ENCODE data around the gene MT1G.

DNA sequence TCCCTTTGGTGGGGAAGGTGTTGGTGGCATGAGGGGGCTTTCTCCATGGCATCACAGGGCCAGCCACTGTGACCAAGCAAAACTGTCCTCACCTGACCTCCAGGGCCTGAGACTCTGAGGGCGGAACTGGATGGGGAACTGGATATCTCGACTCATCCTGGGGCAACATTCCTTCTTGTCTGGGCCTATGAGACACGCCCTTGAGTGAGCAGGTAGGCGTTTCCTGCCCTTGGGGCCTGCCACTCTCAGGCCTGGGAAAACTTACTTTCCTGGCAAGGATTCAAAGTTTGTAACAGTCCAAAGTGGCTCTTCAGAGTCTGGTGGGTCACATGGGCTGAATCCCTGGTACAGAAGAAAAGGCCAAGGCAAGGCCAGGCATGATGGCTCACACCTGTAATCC, 24.0 kb upstream of the MT1G start:
- TF ChIP-seq, protein P1, sequence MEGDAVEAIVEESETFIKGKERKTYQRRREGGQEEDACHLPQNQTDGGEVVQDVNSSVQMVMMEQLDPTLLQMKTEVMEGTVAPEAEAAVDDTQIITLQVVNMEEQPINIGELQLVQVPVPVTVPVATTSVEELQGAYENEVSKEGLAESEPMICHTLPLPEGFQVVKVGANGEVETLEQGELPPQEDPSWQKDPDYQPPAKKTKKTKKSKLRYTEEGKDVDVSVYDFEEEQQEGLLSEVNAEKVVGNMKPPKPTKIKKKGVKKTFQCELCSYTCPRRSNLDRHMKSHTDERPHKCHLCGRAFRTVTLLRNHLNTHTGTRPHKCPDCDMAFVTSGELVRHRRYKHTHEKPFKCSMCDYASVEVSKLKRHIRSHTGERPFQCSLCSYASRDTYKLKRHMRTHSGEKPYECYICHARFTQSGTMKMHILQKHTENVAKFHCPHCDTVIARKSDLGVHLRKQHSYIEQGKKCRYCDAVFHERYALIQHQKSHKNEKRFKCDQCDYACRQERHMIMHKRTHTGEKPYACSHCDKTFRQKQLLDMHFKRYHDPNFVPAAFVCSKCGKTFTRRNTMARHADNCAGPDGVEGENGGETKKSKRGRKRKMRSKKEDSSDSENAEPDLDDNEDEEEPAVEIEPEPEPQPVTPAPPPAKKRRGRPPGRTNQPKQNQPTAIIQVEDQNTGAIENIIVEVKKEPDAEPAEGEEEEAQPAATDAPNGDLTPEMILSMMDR (IDR thresholded peaks at IDR 0.05), result no peak
- TF ChIP-seq CEBPB (IDR thresholded peaks at IDR 0.05), result no peak
- TF ChIP-seq, protein P2, sequence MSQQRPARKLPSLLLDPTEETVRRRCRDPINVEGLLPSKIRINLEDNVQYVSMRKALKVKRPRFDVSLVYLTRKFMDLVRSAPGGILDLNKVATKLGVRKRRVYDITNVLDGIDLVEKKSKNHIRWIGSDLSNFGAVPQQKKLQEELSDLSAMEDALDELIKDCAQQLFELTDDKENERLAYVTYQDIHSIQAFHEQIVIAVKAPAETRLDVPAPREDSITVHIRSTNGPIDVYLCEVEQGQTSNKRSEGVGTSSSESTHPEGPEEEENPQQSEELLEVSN (IDR thresholded peaks at IDR 0.05; ENCODE audit: borderline replicate concordance, low read depth), result no peak
- no peak for TF ChIP-seq JUNB (IDR thresholded peaks at IDR 0.05)
- TF ChIP-seq, protein P3, sequence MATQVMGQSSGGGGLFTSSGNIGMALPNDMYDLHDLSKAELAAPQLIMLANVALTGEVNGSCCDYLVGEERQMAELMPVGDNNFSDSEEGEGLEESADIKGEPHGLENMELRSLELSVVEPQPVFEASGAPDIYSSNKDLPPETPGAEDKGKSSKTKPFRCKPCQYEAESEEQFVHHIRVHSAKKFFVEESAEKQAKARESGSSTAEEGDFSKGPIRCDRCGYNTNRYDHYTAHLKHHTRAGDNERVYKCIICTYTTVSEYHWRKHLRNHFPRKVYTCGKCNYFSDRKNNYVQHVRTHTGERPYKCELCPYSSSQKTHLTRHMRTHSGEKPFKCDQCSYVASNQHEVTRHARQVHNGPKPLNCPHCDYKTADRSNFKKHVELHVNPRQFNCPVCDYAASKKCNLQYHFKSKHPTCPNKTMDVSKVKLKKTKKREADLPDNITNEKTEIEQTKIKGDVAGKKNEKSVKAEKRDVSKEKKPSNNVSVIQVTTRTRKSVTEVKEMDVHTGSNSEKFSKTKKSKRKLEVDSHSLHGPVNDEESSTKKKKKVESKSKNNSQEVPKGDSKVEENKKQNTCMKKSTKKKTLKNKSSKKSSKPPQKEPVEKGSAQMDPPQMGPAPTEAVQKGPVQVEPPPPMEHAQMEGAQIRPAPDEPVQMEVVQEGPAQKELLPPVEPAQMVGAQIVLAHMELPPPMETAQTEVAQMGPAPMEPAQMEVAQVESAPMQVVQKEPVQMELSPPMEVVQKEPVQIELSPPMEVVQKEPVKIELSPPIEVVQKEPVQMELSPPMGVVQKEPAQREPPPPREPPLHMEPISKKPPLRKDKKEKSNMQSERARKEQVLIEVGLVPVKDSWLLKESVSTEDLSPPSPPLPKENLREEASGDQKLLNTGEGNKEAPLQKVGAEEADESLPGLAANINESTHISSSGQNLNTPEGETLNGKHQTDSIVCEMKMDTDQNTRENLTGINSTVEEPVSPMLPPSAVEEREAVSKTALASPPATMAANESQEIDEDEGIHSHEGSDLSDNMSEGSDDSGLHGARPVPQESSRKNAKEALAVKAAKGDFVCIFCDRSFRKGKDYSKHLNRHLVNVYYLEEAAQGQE (IDR thresholded peaks at IDR 0.05), result no peak
- peak; percentile 55; the same call in 1 of the 2 replicates for TF ChIP-seq HOXB5 (CRISPR knock-in tag; IDR thresholded peaks at IDR 0.05)
- no peak for TF ChIP-seq POLR2A (IDR thresholded peaks at IDR 0.05; ENCODE audit: low read length)
- TF ChIP-seq CBX8 (IDR thresholded peaks at IDR 0.05), result no peak
- no peak for TF ChIP-seq ZFP36 (IDR thresholded peaks at IDR 0.05; ENCODE audit: borderline replicate concordance, partially characterized antibody)
- TF ChIP-seq FOXS1 (CRISPR knock-in tag; IDR thresholded peaks at IDR 0.05), result no peak
- TF ChIP-seq, protein P4, sequence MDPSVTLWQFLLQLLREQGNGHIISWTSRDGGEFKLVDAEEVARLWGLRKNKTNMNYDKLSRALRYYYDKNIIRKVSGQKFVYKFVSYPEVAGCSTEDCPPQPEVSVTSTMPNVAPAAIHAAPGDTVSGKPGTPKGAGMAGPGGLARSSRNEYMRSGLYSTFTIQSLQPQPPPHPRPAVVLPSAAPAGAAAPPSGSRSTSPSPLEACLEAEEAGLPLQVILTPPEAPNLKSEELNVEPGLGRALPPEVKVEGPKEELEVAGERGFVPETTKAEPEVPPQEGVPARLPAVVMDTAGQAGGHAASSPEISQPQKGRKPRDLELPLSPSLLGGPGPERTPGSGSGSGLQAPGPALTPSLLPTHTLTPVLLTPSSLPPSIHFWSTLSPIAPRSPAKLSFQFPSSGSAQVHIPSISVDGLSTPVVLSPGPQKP (IDR thresholded peaks at IDR 0.05; ENCODE audit: low read depth, low read length), result no peak
- TF ChIP-seq, protein P5, sequence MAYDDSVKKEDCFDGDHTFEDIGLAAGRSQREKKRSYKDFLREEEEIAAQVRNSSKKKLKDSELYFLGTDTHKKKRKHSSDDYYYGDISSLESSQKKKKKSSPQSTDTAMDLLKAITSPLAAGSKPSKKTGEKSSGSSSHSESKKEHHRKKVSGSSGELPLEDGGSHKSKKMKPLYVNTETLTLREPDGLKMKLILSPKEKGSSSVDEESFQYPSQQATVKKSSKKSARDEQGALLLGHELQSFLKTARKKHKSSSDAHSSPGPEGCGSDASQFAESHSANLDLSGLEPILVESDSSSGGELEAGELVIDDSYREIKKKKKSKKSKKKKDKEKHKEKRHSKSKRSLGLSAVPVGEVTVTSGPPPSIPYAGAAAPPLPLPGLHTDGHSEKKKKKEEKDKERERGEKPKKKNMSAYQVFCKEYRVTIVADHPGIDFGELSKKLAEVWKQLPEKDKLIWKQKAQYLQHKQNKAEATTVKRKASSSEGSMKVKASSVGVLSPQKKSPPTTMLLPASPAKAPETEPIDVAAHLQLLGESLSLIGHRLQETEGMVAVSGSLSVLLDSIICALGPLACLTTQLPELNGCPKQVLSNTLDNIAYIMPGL (CRISPR knock-in tag; IDR thresholded peaks at IDR 0.05; ENCODE audit: borderline replicate concordance), result no peak
- TF ChIP-seq TP53 (CRISPR knock-in tag; IDR thresholded peaks at IDR 0.05), result no peak

Measured in A549 (cell line).